ENCODE results near the gene MPL.

GRCh38 chr1:43312212-43312623, 25.4 kb upstream of the MPL start:
- TF ChIP-seq POLR2AphosphoS5 (IDR thresholded peaks at IDR 0.05; ENCODE audit: borderline replicate concordance, low read depth, low read length) (no peak), EZH2 (IDR thresholded peaks at IDR 0.05) (no peak), FOXP2 (optimal IDR thresholded peaks at IDR 0.05; ENCODE audit: control extremely low read depth, extremely low read length, insufficient read depth) (no peak)

Data from SK-N-MC (cell line).